Neural progenitor cell (in vitro differentiated cells): ENCODE data around the gene PRPH2. TPM values are rescaled to one million over a fixed set of nuclear protein-coding genes. Genes with fewer than 3 reads are reported as not detected.
A peak's percentile ranks its signal among the peaks of the same experiment; 100 is the strongest.

Experiments
- DNase-seq: peaks from one replicate; pipeline ENCODE4 v3.0.0-alpha.2; 2016; ENCODE audit warnings: low spot score
- H2AFZ ChIP-seq: fragments of 200-600 bp; sonication (generic); replicated peaks from 2 replicates; pipeline ENCODE4 v1.6.1; 2016; ENCODE audit warnings: antibody characterized with exemption
- H3F3A ChIP-seq: fragments of 200-600 bp; sonication (generic); 2 replicates; pipeline ENCODE4 v1.6.1; 2016; ENCODE audit warnings: antibody characterized with exemption, low read depth
- H3K27ac ChIP-seq: fragments of 200-600 bp; sonication (generic); 2 replicates; pipeline ENCODE4 v1.5.1; 2016; ENCODE audit warnings: mild to moderate bottlenecking
- H3K27me3 ChIP-seq: fragments of 200-600 bp; sonication (generic); 2 replicates; pipeline ENCODE4 v1.6.1; 2016; ENCODE audit warnings: mild to moderate bottlenecking, moderate library complexity
- H3K36me3 ChIP-seq: fragments of 200-600 bp; sonication (generic); 2 replicates; pipeline ENCODE4 v1.5.1; 2016
- H3K4me1 ChIP-seq: fragments of 200-600 bp; sonication (generic); 2 replicates; pipeline ENCODE4 v1.6.1; 2016; ENCODE audit warnings: mixed run types
- H3K4me2 ChIP-seq: fragments of 200-600 bp; sonication (generic); 2 replicates; pipeline ENCODE4 v1.6.1; 2016
- H3K4me3 ChIP-seq: fragments of 200-600 bp; sonication (generic); 2 replicates; pipeline ENCODE4 v1.5.1; 2016
- H3K79me2 ChIP-seq: fragments of 200-600 bp; sonication (generic); 2 replicates; pipeline ENCODE4 v1.6.1; 2016; ENCODE audit warnings: low read depth
- H3K9ac ChIP-seq: fragments of 200-600 bp; sonication (generic); 2 replicates; pipeline ENCODE4 v1.6.1; 2016
- H3K9me3 ChIP-seq: fragments of 200-600 bp; sonication (generic); 2 replicates; pipeline ENCODE4 v1.5.1; 2016; ENCODE audit warnings: low read depth
- H4K20me1 ChIP-seq: fragments of 200-600 bp; sonication (generic); 2 replicates; pipeline ENCODE4 v1.6.1; 2016; ENCODE audit warnings: low read depth
- H3K27ac Mint-ChIP-seq: 3 replicates; pipeline ENCODE4 v1.8.0; 2021; ENCODE audit warnings: mixed read lengths
- H3K27me3 Mint-ChIP-seq: 2 replicates; pipeline ENCODE4 v1.8.0; 2022; ENCODE audit warnings: low read depth, mild to moderate bottlenecking, inconsistent platforms, moderate library complexity, mixed read lengths; ENCODE audit not compliant: insufficient read depth
- H3K36me3 Mint-ChIP-seq: 3 replicates; pipeline ENCODE4 v1.8.0; 2021; ENCODE audit warnings: mixed read lengths
- H3K4me1 Mint-ChIP-seq: 3 replicates; pipeline ENCODE4 v1.8.0; 2021; ENCODE audit warnings: mixed read lengths
- H3K4me3 Mint-ChIP-seq: 3 replicates; pipeline ENCODE4 v1.8.0; 2021; ENCODE audit warnings: mild to moderate bottlenecking, moderate library complexity, mixed read lengths
- H3K9me3 Mint-ChIP-seq: 3 replicates; pipeline ENCODE4 v1.8.0; 2020; ENCODE audit warnings: mixed read lengths
- CTCF ChIP-seq: fragments of 200-600 bp; sonication (generic); IDR thresholded peaks from 2 replicates; pipeline ENCODE4 v1.5.1; 2017; ENCODE audit warnings: antibody characterized with exemption, mild to moderate bottlenecking
- EZH2 ChIP-seq: fragments of 200-600 bp; sonication (generic); IDR thresholded peaks from 2 replicates; pipeline ENCODE4 v1.6.1; 2017; ENCODE audit warnings: antibody characterized with exemption, mild to moderate bottlenecking, moderate library complexity
- EZH2phosphoT487 ChIP-seq: fragments of 200-600 bp; sonication (generic); IDR thresholded peaks from 2 replicates; pipeline ENCODE4 v1.6.1; 2017; ENCODE audit warnings: antibody characterized with exemption
- total RNA-seq: library from RNA; depleted of rRNA; stranded (reverse); fragments of >200 nt; gene quantifications from 2 replicates; pipeline ENCODE4 v1.2.3, GENCODE V29; 2015; ENCODE audit warnings: low replicate concordance

PRPH2 gene, protein sequence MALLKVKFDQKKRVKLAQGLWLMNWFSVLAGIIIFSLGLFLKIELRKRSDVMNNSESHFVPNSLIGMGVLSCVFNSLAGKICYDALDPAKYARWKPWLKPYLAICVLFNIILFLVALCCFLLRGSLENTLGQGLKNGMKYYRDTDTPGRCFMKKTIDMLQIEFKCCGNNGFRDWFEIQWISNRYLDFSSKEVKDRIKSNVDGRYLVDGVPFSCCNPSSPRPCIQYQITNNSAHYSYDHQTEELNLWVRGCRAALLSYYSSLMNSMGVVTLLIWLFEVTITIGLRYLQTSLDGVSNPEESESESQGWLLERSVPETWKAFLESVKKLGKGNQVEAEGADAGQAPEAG
- 0.06 TPM in 1 of 2 replicates, not detected in the other for total RNA-seq

- Histone ChIP-seq H3K4me2 (no peak within 1 kb of the TSS), H3K79me2 (no peaks in the 10 kb centered on the region), H4K20me1 (no peaks in the 10 kb centered on the region), H3K27ac (no peak within 1 kb of the TSS), H3K9me3 (no peaks in the 10 kb centered on the region), H2AFZ (no peak within 1 kb of the TSS), H3K27me3 (no peaks in the 10 kb centered on the region), H3F3A (no peaks in the 10 kb centered on the region), H3K4me3 (no peak within 1 kb of the TSS), H3K4me1 (no peaks in the 10 kb centered on the region), H3K9ac (no peak within 1 kb of the TSS), H3K36me3 (no peaks in the 10 kb centered on the region)
- Mint-ChIP-seq H3K4me3 (peak within 1 kb of the TSS; percentile 22), H3K27ac (no peak within 1 kb of the TSS), H3K36me3 (no peaks in the 10 kb centered on the region), H3K27me3 (peaks cover 6% of the 10 kb centered on the region), H3K4me1 (peaks cover 2% of the 10 kb centered on the region), H3K9me3 (no peaks in the 10 kb centered on the region)
- no peak for DNase-seq
- TF ChIP-seq EZH2phosphoT487 (no peak), CTCF (no peak), EZH2 (no peak)
Observed at GRCh38 chr6:42722497-42722896, at the start of gene PRPH2. TSS of gene PRPH2 (minus strand) at chr6:42722597. CDS start at chr6:42722334, 263 bp downstream.

DNA sequence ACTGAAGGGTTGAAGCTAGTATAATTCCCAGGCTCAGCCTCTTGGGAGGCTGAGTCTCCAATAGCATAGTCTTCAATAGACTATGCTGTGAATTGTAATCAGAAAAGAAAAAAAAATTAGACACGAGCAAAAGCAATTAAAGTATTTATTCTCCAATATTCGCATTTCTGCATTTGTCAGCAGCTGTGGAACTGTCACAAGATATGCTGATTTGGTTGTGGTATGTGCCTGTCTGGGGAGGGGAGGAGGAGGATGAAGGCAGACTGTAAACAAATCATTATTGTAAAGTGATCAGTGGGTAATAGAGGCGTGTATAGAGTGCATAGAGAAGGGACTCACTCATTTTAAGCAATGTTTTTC, 49.3 kb upstream of the PRPH2 start:
- H3K36me3 ChIP-seq: no peaks in the 10 kb centered on the region

DNA sequence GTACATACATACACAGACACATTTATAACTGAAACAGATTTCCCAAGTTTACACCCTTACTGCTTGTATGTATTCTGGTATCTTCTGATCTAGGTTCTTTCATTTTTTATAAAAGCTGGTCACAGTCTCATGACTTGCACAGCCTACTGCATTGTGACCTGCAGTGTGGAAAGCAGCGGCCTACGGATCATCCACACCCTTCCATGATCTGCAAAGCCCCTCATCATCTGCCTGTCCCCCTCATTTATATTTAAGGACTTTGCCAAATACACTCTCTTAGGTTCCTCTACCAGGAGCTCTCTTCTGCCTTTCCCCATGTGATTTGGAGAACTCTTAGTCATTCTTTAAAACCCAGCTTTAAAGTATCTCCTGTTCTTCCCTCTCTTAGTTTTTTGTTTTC, 47.4 kb upstream of the PRPH2 start:
- peaks cover 7% of the 10 kb centered on the region for H3K27me3 ChIP-seq
- TF ChIP-seq CTCF: no peak
- H3K79me2 ChIP-seq: no peaks in the 10 kb centered on the region
- H3K4me2 ChIP-seq: no peak overlapping the region
- H3K9ac ChIP-seq: no peak overlapping the region
- no peak overlapping the region for H2AFZ ChIP-seq
- peaks cover 2% of the 10 kb centered on the region for H3K27me3 Mint-ChIP-seq
- no peaks in the 10 kb centered on the region for H3K36me3 Mint-ChIP-seq
- H3K9me3 Mint-ChIP-seq: no peaks in the 10 kb centered on the region
- DNase-seq: no peak
- no peaks in the 10 kb centered on the region for H3K9me3 ChIP-seq
- H4K20me1 ChIP-seq: no peaks in the 10 kb centered on the region
- peaks cover 23% of the 10 kb centered on the region for H3F3A ChIP-seq
- no peaks in the 10 kb centered on the region for H3K36me3 ChIP-seq
- no peak overlapping the region for H3K4me3 ChIP-seq
- H3K27ac ChIP-seq: no peak overlapping the region
- H3K27ac Mint-ChIP-seq: peak overlapping the region; percentile 40
- no peak overlapping the region for H3K4me3 Mint-ChIP-seq
- peaks cover 15% of the 10 kb centered on the region for H3K4me1 ChIP-seq
- peaks cover 16% of the 10 kb centered on the region for H3K4me1 Mint-ChIP-seq

More for the DNA sequence above, 49.3 kb upstream of the PRPH2 start:
- Histone ChIP-seq H3K79me2 (no peaks in the 10 kb centered on the region), H3K9ac (no peak overlapping the region), H3K4me2 (peak overlapping the region; percentile 74), H2AFZ (no peak overlapping the region), H3K4me3 (peak overlapping the region; percentile 15), H3K27ac (no peak overlapping the region), H3F3A (peaks cover 23% of the 10 kb centered on the region), H3K4me1 (peaks cover 15% of the 10 kb centered on the region), H3K27me3 (peaks cover 7% of the 10 kb centered on the region), H4K20me1 (no peaks in the 10 kb centered on the region), H3K9me3 (no peaks in the 10 kb centered on the region)
- no peak for DNase-seq
- H3K27ac Mint-ChIP-seq: no peak overlapping the region
- no peaks in the 10 kb centered on the region for H3K36me3 Mint-ChIP-seq
- H3K4me3 Mint-ChIP-seq: peak overlapping the region; percentile 14
- no peaks in the 10 kb centered on the region for H3K9me3 Mint-ChIP-seq
- H3K4me1 Mint-ChIP-seq: peaks cover 12% of the 10 kb centered on the region
- TF ChIP-seq EZH2: no peak
- no peak for TF ChIP-seq EZH2phosphoT487
- no peak for TF ChIP-seq CTCF
- peaks cover 2% of the 10 kb centered on the region for H3K27me3 Mint-ChIP-seq
